ENCODE data around the gene WNK3.
"Not testable (repeated sequence)": the region's sequence is repeated elsewhere in the genome, so short reads cannot be mapped to it uniquely, and the experiment has no call there.

The WNK3 gene

DNA sequence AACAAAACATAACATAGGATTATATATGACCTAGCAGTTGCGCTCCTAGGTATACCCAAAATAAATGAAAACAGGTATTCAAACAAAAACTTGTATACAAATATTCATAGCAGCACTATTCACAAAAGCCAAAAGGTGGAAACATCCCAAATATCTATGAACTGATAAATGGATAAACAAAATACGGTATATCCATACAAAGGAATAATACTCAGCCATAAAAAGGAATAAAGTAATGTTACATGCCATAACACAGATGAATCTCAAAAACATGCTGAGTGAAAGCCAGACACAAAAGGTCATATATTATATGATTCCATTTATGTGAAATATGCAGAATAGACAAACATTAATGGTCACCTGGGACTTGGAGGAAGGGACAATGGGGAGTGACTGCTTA, 5.2 kb downstream of the WNK3 start:
- TF ChIP-seq, protein P1, sequence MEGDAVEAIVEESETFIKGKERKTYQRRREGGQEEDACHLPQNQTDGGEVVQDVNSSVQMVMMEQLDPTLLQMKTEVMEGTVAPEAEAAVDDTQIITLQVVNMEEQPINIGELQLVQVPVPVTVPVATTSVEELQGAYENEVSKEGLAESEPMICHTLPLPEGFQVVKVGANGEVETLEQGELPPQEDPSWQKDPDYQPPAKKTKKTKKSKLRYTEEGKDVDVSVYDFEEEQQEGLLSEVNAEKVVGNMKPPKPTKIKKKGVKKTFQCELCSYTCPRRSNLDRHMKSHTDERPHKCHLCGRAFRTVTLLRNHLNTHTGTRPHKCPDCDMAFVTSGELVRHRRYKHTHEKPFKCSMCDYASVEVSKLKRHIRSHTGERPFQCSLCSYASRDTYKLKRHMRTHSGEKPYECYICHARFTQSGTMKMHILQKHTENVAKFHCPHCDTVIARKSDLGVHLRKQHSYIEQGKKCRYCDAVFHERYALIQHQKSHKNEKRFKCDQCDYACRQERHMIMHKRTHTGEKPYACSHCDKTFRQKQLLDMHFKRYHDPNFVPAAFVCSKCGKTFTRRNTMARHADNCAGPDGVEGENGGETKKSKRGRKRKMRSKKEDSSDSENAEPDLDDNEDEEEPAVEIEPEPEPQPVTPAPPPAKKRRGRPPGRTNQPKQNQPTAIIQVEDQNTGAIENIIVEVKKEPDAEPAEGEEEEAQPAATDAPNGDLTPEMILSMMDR (conservative IDR thresholded peaks at IDR 0.05; ENCODE audit: low read depth, low read length), result no peak
- no peak overlapping the region for H3K4me3 ChIP-seq (ENCODE audit: low read length)

DNA sequence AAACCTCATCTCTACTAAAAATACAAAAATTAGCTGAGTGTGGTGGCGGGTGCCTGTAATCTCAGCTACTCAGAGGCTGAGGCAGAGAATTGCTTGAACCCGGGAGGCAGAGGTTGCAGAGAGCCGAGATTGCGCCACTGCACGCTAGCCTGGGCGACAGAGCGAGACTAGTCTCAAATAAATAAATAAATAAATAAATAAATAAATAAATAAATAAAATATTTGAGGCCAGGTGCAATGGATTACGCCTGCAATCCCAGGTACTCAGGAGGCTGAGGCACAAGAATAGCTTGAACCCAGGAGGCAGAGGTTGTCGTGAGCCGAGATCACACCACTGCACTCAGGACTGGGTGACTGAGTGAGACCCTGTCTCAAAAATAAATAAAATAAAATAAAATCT, 20.5 kb downstream of the WNK3 start:
- not testable (repeated sequence) for H3K4me3 ChIP-seq (ENCODE audit: low read length); DNase-seq (ENCODE audit: low read depth)

More for the DNA sequence above, 5.2 kb downstream of the WNK3 start:
- DNase-seq (ENCODE audit: low read depth), result no peak

DNA sequence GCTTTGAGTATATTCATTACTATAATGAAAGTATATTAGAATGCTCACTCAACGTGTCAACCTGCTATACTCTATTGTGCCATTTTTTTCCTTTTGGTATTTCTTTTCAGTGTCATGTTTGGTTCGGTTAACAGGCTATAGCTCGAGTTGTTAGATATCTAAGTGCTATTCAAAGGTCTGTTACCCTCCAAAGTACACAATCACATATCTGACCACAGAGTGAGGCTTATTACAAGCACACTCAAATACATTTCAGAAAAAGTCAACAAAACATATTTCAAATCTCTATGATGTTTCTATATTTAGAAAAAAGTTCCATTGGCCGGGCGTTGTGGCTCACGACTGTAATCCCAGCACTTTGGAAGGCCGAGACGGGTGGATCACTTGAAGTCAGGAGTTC, 32.8 kb downstream of the WNK3 start:
- H3K4me3 ChIP-seq (ENCODE audit: low read length), result no peak overlapping the region
- no peak for DNase-seq (ENCODE audit: low read depth)
- TF ChIP-seq, protein P1 (conservative IDR thresholded peaks at IDR 0.05; ENCODE audit: low read depth, low read length), result no peak

DNA sequence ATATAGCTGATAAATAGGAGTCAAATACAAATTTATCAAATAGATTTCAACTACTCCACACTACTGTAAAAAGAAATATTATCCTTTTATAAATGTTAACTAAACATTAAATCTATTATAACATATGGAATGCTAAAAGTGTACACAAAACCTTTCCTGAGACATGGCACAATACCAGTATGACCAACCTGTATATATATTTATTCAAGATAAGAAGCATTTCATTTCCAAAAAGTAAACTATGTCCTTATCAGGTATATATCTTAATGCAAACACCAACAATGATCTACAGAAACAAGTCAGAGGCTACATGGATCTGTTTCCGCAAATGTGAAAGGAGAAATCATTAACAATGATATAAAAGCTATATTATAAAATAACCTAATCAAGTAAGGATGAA, 37.8 kb downstream of the WNK3 start:
- DNase-seq (ENCODE audit: low read depth), result no peak
- TF ChIP-seq, protein P1 (conservative IDR thresholded peaks at IDR 0.05; ENCODE audit: low read depth, low read length), result no peak
- no peak overlapping the region for H3K4me3 ChIP-seq (ENCODE audit: low read length)

DNA sequence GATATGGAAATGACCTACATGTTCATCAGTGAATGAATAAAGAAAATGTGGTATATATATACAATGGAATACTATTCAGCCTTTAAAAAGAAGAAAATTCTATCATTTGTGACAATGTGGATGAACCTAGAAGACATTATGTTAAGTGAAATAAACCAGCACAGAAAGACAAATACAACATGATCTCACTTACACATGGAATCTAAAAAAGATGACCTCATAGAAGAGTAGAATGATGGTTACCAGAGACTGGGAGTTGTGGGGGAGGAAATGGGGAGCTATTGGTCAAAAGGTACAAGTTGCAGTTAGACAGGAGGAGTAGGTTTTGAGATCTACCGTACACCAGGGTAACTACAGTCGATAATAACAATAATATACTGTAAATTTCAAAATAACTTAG, 51.5 kb downstream of the WNK3 start:
- no peak for DNase-seq (ENCODE audit: low read depth)
- TF ChIP-seq, protein P1 (conservative IDR thresholded peaks at IDR 0.05; ENCODE audit: low read depth, low read length), result no peak
- no peak overlapping the region for H3K4me3 ChIP-seq (ENCODE audit: low read length)

DNA sequence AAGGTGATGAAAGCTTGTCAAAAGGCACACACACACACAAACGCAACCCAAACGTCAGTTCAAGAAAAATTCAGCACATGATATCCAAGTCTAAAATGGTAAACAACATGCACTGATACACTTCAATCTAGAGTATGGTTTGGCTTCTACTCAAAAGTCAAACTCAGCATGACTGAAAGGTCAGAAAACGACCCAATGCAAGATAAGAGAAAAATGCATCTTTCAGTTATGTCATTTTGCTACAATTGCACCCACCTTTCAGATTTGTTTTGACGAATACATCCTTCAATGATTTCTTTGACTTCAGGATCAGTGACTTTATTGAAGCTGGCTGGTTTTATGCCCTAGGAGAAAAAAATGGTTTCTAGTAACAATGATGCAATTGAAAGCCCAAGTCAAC, 56.3 kb downstream of the WNK3 start:
- TF ChIP-seq, protein P1 (conservative IDR thresholded peaks at IDR 0.05; ENCODE audit: low read depth, low read length), result no peak
- no peak overlapping the region for H3K4me3 ChIP-seq (ENCODE audit: low read length)
- DNase-seq (ENCODE audit: low read depth), result no peak

DNA sequence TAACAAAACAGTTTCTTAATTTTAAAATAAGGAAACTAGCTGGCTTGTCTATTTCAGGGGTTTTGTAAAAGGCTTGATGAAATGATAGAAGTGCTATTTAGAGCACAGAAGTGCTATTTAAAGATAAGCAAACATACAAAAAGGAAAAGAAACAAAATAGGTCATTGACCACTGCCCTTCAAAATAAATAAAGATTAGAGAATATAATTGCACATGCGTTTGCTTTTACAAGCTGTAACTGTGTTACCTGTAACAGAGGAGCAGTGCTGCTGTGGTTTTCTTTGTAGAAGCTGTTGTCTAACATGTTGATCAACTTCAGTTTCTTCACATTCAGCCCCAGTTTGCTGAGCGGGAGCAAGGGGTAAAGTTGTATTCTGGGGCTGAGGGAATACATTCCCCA, 63.5 kb downstream of the WNK3 start:
- TF ChIP-seq, protein P1 (conservative IDR thresholded peaks at IDR 0.05; ENCODE audit: low read depth, low read length), result no peak
- DNase-seq (ENCODE audit: low read depth), result no peak
- no peak overlapping the region for H3K4me3 ChIP-seq (ENCODE audit: low read length)

DNA sequence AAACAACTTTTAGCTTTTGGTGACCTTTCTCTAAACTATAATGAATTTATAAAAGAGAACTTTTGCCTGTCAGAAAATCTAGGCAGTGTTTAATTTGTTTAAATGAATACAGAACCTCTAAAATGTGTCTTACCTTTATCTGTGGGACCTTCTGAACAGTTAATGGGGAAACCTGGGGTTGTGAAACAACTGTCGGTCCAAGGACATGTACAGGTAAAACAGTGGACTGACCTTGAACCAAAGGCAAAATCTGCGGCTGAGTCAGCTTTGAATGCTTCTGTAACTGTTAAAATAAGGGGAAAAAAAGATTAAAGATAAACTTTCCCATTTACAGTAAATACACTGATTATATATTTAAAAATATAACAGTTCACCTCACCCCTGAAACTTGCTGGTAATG, 65.1 kb downstream of the WNK3 start:
- no peak for DNase-seq (ENCODE audit: low read depth)

More for the DNA sequence above, 65.1 kb downstream of the WNK3 start:
- TF ChIP-seq, protein P1 (conservative IDR thresholded peaks at IDR 0.05; ENCODE audit: low read depth, low read length), result no peak
- no peak overlapping the region for H3K4me3 ChIP-seq (ENCODE audit: low read length)

Data from retinal pigment epithelial cell (primary cell).